ENCODE measurements around the gene ELOVL3.
"Not testable (repeated sequence)": the region's sequence is repeated elsewhere in the genome, so short reads cannot be mapped to it uniquely, and the experiment has no call there.

ELOVL3 gene

GRCh38 chr10:102241444-102242117 is 15.5 kb downstream of the ELOVL3 start, which contains the start of gene PITX3:
PITX3 (minus strand) TSS chr10:102241512; CDS start chr10:102232080, 9,432 bp downstream.
- TF ChIP-seq TAF1 (IDR thresholded peaks at IDR 0.05; ENCODE audit: borderline replicate concordance, low read depth, low read length) (no peak), POLR2A (IDR thresholded peaks at IDR 0.05; ENCODE audit: low read depth, low read length) (no peak), POLR2AphosphoS5 (IDR thresholded peaks at IDR 0.05; ENCODE audit: low read depth, low read length) (no peak)
- DNase-seq (ENCODE audit: insufficient read length): peak; percentile 99
- FAIRE-seq: peak; percentile 96

- TF ChIP-seq POLR2AphosphoS5 (IDR thresholded peaks at IDR 0.05; ENCODE audit: low read depth, low read length): no peak
- no peak for TF ChIP-seq TAF1 (IDR thresholded peaks at IDR 0.05; ENCODE audit: borderline replicate concordance, low read depth, low read length)
- no peak for TF ChIP-seq POLR2A (IDR thresholded peaks at IDR 0.05; ENCODE audit: low read depth, low read length)
- FAIRE-seq (no peak), DNase-seq (ENCODE audit: insufficient read length) (no peak)
Observed at GRCh38 chr10:102242118-102242485, 16.0 kb downstream of the ELOVL3 start.

- DNase-seq (ENCODE audit: insufficient read length) (no peak), FAIRE-seq (no peak)
- TF ChIP-seq TAF1 (IDR thresholded peaks at IDR 0.05; ENCODE audit: borderline replicate concordance, low read depth, low read length): no peak
- no peak for TF ChIP-seq POLR2AphosphoS5 (IDR thresholded peaks at IDR 0.05; ENCODE audit: low read depth, low read length)
Observed at GRCh38 chr10:102243309-102243708, 17.2 kb downstream of the ELOVL3 start.

- DNase-seq (ENCODE audit: insufficient read length) (peak; percentile 87), FAIRE-seq (peak; percentile 99)
- TF ChIP-seq POLR2A (IDR thresholded peaks at IDR 0.05; ENCODE audit: low read depth, low read length) (peak; percentile 95), TAF1 (IDR thresholded peaks at IDR 0.05; ENCODE audit: borderline replicate concordance, low read depth, low read length) (no peak), POLR2AphosphoS5 (IDR thresholded peaks at IDR 0.05; ENCODE audit: low read depth, low read length) (peak; percentile 95)
Observed at GRCh38 chr10:102245082-102245931, 19.2 kb downstream of the ELOVL3 start, which contains the start of gene GBF1. GBF1 (plus strand) TSS chr10:102245532; CDS start chr10:102258939, 13,407 bp downstream.

GRCh38 chr10:102245932-102246251 is 19.8 kb downstream of the ELOVL3 start:
- FAIRE-seq (no peak), DNase-seq (ENCODE audit: insufficient read length) (no peak)
- TF ChIP-seq TAF1 (IDR thresholded peaks at IDR 0.05; ENCODE audit: borderline replicate concordance, low read depth, low read length): no peak
- no peak for TF ChIP-seq POLR2A (IDR thresholded peaks at IDR 0.05; ENCODE audit: low read depth, low read length)
- no peak for TF ChIP-seq POLR2AphosphoS5 (IDR thresholded peaks at IDR 0.05; ENCODE audit: low read depth, low read length)

- FAIRE-seq: peak; percentile 30
- TF ChIP-seq TAF1 (IDR thresholded peaks at IDR 0.05; ENCODE audit: borderline replicate concordance, low read depth, low read length) (no peak), POLR2AphosphoS5 (IDR thresholded peaks at IDR 0.05; ENCODE audit: low read depth, low read length) (no peak), POLR2A (IDR thresholded peaks at IDR 0.05; ENCODE audit: low read depth, low read length) (no peak)
- DNase-seq (ENCODE audit: insufficient read length): no peak
Observed at GRCh38 chr10:102246261-102246660, 20.2 kb downstream of the ELOVL3 start.

- FAIRE-seq: no peak
- no peak for DNase-seq (ENCODE audit: insufficient read length)
- TF ChIP-seq TAF1 (IDR thresholded peaks at IDR 0.05; ENCODE audit: borderline replicate concordance, low read depth, low read length) (no peak), POLR2A (IDR thresholded peaks at IDR 0.05; ENCODE audit: low read depth, low read length) (no peak), POLR2AphosphoS5 (IDR thresholded peaks at IDR 0.05; ENCODE audit: low read depth, low read length) (no peak)
Observed at GRCh38 chr10:102247734-102248133, 21.6 kb downstream of the ELOVL3 start.

- not testable (repeated sequence) for FAIRE-seq
Observed at GRCh38 chr10:102252508-102252907, 26.4 kb downstream of the ELOVL3 start.

GRCh38 chr10:102254426-102254825 is 28.3 kb downstream of the ELOVL3 start:
- TF ChIP-seq POLR2AphosphoS5 (IDR thresholded peaks at IDR 0.05; ENCODE audit: low read depth, low read length) (no peak), TAF1 (IDR thresholded peaks at IDR 0.05; ENCODE audit: borderline replicate concordance, low read depth, low read length) (no peak), POLR2A (IDR thresholded peaks at IDR 0.05; ENCODE audit: low read depth, low read length) (no peak)
- DNase-seq (ENCODE audit: insufficient read length) (no peak), FAIRE-seq (no peak)

More at GRCh38 chr10:102252508-102252907, 26.4 kb downstream of the ELOVL3 start:
- DNase-seq (ENCODE audit: insufficient read length): not testable (repeated sequence)

GRCh38 chr10:102255404-102255803 is 29.3 kb downstream of the ELOVL3 start:
- TF ChIP-seq TAF1 (IDR thresholded peaks at IDR 0.05; ENCODE audit: borderline replicate concordance, low read depth, low read length) (no peak), POLR2AphosphoS5 (IDR thresholded peaks at IDR 0.05; ENCODE audit: low read depth, low read length) (no peak)
- no peak for FAIRE-seq
- no peak for DNase-seq (ENCODE audit: insufficient read length)

- DNase-seq (ENCODE audit: insufficient read length) (no peak), FAIRE-seq (no peak)
- TF ChIP-seq TAF1 (IDR thresholded peaks at IDR 0.05; ENCODE audit: borderline replicate concordance, low read depth, low read length): no peak
- no peak for TF ChIP-seq POLR2AphosphoS5 (IDR thresholded peaks at IDR 0.05; ENCODE audit: low read depth, low read length)
- TF ChIP-seq POLR2A (IDR thresholded peaks at IDR 0.05; ENCODE audit: low read depth, low read length): no peak
Observed at GRCh38 chr10:102261196-102261595, 35.1 kb downstream of the ELOVL3 start.

GRCh38 chr10:102261842-102262241 is 35.7 kb downstream of the ELOVL3 start:
- TF ChIP-seq TAF1 (IDR thresholded peaks at IDR 0.05; ENCODE audit: borderline replicate concordance, low read depth, low read length): no peak
- no peak for TF ChIP-seq POLR2A (IDR thresholded peaks at IDR 0.05; ENCODE audit: low read depth, low read length)
- TF ChIP-seq POLR2AphosphoS5 (IDR thresholded peaks at IDR 0.05; ENCODE audit: low read depth, low read length): no peak
- DNase-seq (ENCODE audit: insufficient read length): no peak
- FAIRE-seq: no peak

All from GM12892 (cell line).